Left cardiac atrium (tissue), 4 donors: Measurements from ENCODE around the gene CA12. TPM values are rescaled to one million over a fixed set of nuclear protein-coding genes. Genes with fewer than 3 reads are reported as not detected.
"Not testable (repeated sequence)": the region's sequence is repeated elsewhere in the genome, so short reads cannot be mapped to it uniquely, and the experiment has no call there.

Experiments
- ATAC-seq, 2 donors: fragments of 200-7000 bp; cut with Tn5 transposase; one replicate each; pipeline ENCODE4 v1.9.1; 2020; ENCODE audit warnings: mild to moderate bottlenecking in 2 of 2, moderate library complexity in 2 of 2
- DNase-seq: peaks from one replicate; pipeline ENCODE4 v3.0.0-alpha.2; 2020
- intact Hi-C, 2 donors: fragments of 100-400 bp; cut with DNase I; formaldehyde crosslinking; loops; one replicate each; pipeline versions ENCODE4 v1.14.1 to v1.15.1; 2022 to 2023
- long read RNA-seq: library from polyadenylated mRNA; unstranded; transcript quantifications from one replicate; pipeline ENCODE4 v2.0.0, GENCODE V29; 2021
- total RNA-seq, 2 donors: library from RNA; stranded (reverse); fragmentation: NEBNext Ultra II Directional; extraction: Animal tissue kit (Norgen Biotek cat#: 25700); gene quantifications; one replicate each; pipeline ENCODE4 v1.2.1, GENCODE V29; 2021
- donor health status: DM: no; HTN: yes; CAD: no.
- donor health status: DM: no; HTN: yes; CAD: no; lungs with severe emphysema.
- donor health status: DM: yes; HTN: yes; CAD: no.
- donor health status: Dilated cardiomyopathy.

Gene CA12
- total RNA-seq, result 1 to 10 TPM; 2.3 to 5.4 TPM
- long read RNA-seq, partial matches to known transcripts, result 1 of 3 reads
- long read RNA-seq, other reads (novel, unspliced or antisense), result 2 of 3 reads

- ATAC-seq, result peak; percentile 84 to 85
- intact Hi-C loops, result no loop called here
These were observed at the start of gene CA12 for GRCh38 chr15:63381301-63382204. TSS of gene CA12 (minus strand) at chr15:63381846. CDS start at chr15:63381720, 126 bp downstream.

GRCh38 chr15:63430766-63431451, 49.3 kb upstream of the CA12 start:
- ATAC-seq, result no peak
- no peak for DNase-seq
- intact Hi-C loops, result no loop called here

More at GRCh38 chr15:63381301-63382204, at the start of gene CA12:
- peak; percentile 29 for DNase-seq

GRCh38 chr15:63426552-63426951, 44.9 kb upstream of the CA12 start:
- ATAC-seq (no peak), DNase-seq (no peak)
- intact Hi-C loops, result no loop called here

GRCh38 chr15:63425426-63425985, 43.9 kb upstream of the CA12 start:
- ATAC-seq, result no peak
- DNase-seq, result no peak
- intact Hi-C loops, result no loop called here

- intact Hi-C loops, result no loop called here
- DNase-seq (no peak), ATAC-seq (no peak)
These were observed 41.4 kb upstream of the CA12 start for GRCh38 chr15:63422891-63423590.

GRCh38 chr15:63421433-63421832, 39.8 kb upstream of the CA12 start:
- DNase-seq (no peak), ATAC-seq (no peak)
- intact Hi-C loops, result no loop called here

GRCh38 chr15:63420333-63420747, 38.7 kb upstream of the CA12 start:
- intact Hi-C loops, result no loop called here
- DNase-seq, result no peak
- no peak for ATAC-seq

GRCh38 chr15:63418811-63419210, 37.2 kb upstream of the CA12 start:
- intact Hi-C loops, result no loop called here
- ATAC-seq, result no peak
- DNase-seq, result no peak

GRCh38 chr15:63417721-63418120, 36.1 kb upstream of the CA12 start:
- DNase-seq (no peak), ATAC-seq (no peak)
- intact Hi-C loops, result no loop called here

GRCh38 chr15:63417274-63417673, 35.6 kb upstream of the CA12 start:
- DNase-seq, intact Hi-C loops, ATAC-seq: not testable (repeated sequence)

GRCh38 chr15:63414474-63415120, 33.0 kb upstream of the CA12 start:
- ATAC-seq (no peak), DNase-seq (no peak)
- intact Hi-C loops, result no loop called here

GRCh38 chr15:63412551-63412950, 30.9 kb upstream of the CA12 start:
- no peak for DNase-seq
- intact Hi-C loops, result no loop called here
- no peak for ATAC-seq

GRCh38 chr15:63411866-63412265, 30.2 kb upstream of the CA12 start:
- DNase-seq (no peak), ATAC-seq (no peak)
- intact Hi-C loops, result no loop called here

GRCh38 chr15:63409179-63409578, 27.5 kb upstream of the CA12 start:
- no peak for ATAC-seq
- intact Hi-C loops, result no loop called here
- DNase-seq, result no peak

- ATAC-seq (no peak), DNase-seq (no peak)
- intact Hi-C loops, result no loop called here
These were observed 26.9 kb upstream of the CA12 start for GRCh38 chr15:63408524-63408923.

- intact Hi-C loops, result no loop called here
- ATAC-seq (no peak), DNase-seq (no peak)
These were observed 26.0 kb upstream of the CA12 start for GRCh38 chr15:63407612-63408011.

- intact Hi-C loops, result no loop called here
- no peak for ATAC-seq
- DNase-seq, result no peak
These were observed 24.2 kb upstream of the CA12 start for GRCh38 chr15:63405683-63406390.

- DNase-seq (no peak), ATAC-seq (no peak)
- intact Hi-C loops, result no loop called here
These were observed 23.5 kb upstream of the CA12 start for GRCh38 chr15:63405159-63405558.
